OCI-LY1 (cell line): Measurements from ENCODE around the gene POLR3A.

Source experiments
- H2AFZ ChIP-seq: fragments of 200-600 bp; sonication (generic), shearing (Covaris generic); 2 replicates; pipeline ENCODE4 v1.6.0; 2014; ENCODE audit warnings: antibody characterized with exemption, mild to moderate bottlenecking, low read length
- H3F3A ChIP-seq: fragments of 200-600 bp; sonication (generic), shearing (Covaris generic); 2 replicates; pipeline ENCODE4 v1.6.0; 2014; ENCODE audit warnings: mild to moderate bottlenecking, antibody characterized with exemption, low read length, moderate library complexity; ENCODE audit not compliant: insufficient read depth
- H3K27ac ChIP-seq: fragments of 200-600 bp; sonication (generic); 2 replicates; pipeline ENCODE4 v1.5.1; 2014; ENCODE audit warnings: low read length, mixed run types, mild to moderate bottlenecking, low read depth; ENCODE audit not compliant: poor library complexity, severe bottlenecking
- H3K27me3 ChIP-seq: fragments of 200-600 bp; sonication (generic); 2 replicates; pipeline ENCODE4 v1.6.0; 2014; ENCODE audit warnings: antibody characterized with exemption, mild to moderate bottlenecking, low read length, moderate library complexity; ENCODE audit not compliant: insufficient read depth
- H3K36me3 ChIP-seq: fragments of 200-600 bp; sonication (generic); 2 replicates; pipeline ENCODE4 v1.6.1; 2014; ENCODE audit warnings: mild to moderate bottlenecking, antibody characterized with exemption, low read length, moderate library complexity, mixed read lengths; ENCODE audit not compliant: insufficient read depth
- H3K4me1 ChIP-seq: fragments of 200-600 bp; sonication (generic); 2 replicates; pipeline ENCODE4 v1.5.1; 2014; ENCODE audit warnings: mild to moderate bottlenecking, low read length, moderate library complexity; ENCODE audit not compliant: insufficient read depth, severe bottlenecking
- H3K4me2 ChIP-seq: fragments of 200-600 bp; sonication (generic), shearing (Covaris generic); 2 replicates; pipeline ENCODE4 v1.6.1; 2014; ENCODE audit warnings: low read length
- H3K4me3 ChIP-seq: fragments of 200-600 bp; sonication (generic); 2 replicates; pipeline ENCODE4 v1.5.1; 2014; ENCODE audit warnings: low read length, low read depth, mild to moderate bottlenecking, mixed read lengths; ENCODE audit not compliant: poor library complexity, severe bottlenecking
- H3K79me2 ChIP-seq: fragments of 200-600 bp; shearing (Covaris generic); 2 replicates; pipeline ENCODE4 v1.6.1; 2016; ENCODE audit warnings: mixed run types, low read length, mixed read lengths; ENCODE audit not compliant: insufficient read depth
- H3K9ac ChIP-seq: fragments of 200-600 bp; sonication (generic), shearing (Covaris generic); 2 replicates; pipeline ENCODE4 v1.6.1; 2014; ENCODE audit warnings: mild to moderate bottlenecking, low read length, mixed read lengths
- H3K9me2 ChIP-seq: fragments of 200-600 bp; sonication (generic), shearing (Covaris generic); 2 replicates; pipeline ENCODE4 v1.6.1; 2014; ENCODE audit warnings: low read depth, mild to moderate bottlenecking, low read length, mixed read lengths
- H3K9me3 ChIP-seq: fragments of 200-600 bp; shearing (Covaris generic); 2 replicates; pipeline ENCODE4 v1.6.1; 2014; ENCODE audit warnings: low read length, mixed read lengths
- H4K20me1 ChIP-seq: fragments of 200-600 bp; sonication (generic), shearing (Covaris generic); 2 replicates; pipeline ENCODE4 v1.6.0; 2016; ENCODE audit warnings: mild to moderate bottlenecking, low read length; ENCODE audit not compliant: insufficient read depth
- EZH2 ChIP-seq: fragments of 200-600 bp; sonication (generic), shearing (Covaris generic); IDR thresholded peaks from 2 replicates; pipeline ENCODE4 v1.8.0; 2017; ENCODE audit warnings: borderline replicate concordance, mixed run types, mild to moderate bottlenecking, antibody characterized with exemption, low read length, moderate library complexity, mixed read lengths
- TF ChIP-seq, protein P1 (sequence below): fragments of 200-600 bp; sonication (generic), shearing (Covaris generic); IDR thresholded peaks from 2 replicates; pipeline ENCODE4 v1.5.1; 2017; ENCODE audit warnings: mild to moderate bottlenecking, antibody characterized with exemption, low read length, moderate library complexity, mixed read lengths

Gene POLR3A

DNA sequence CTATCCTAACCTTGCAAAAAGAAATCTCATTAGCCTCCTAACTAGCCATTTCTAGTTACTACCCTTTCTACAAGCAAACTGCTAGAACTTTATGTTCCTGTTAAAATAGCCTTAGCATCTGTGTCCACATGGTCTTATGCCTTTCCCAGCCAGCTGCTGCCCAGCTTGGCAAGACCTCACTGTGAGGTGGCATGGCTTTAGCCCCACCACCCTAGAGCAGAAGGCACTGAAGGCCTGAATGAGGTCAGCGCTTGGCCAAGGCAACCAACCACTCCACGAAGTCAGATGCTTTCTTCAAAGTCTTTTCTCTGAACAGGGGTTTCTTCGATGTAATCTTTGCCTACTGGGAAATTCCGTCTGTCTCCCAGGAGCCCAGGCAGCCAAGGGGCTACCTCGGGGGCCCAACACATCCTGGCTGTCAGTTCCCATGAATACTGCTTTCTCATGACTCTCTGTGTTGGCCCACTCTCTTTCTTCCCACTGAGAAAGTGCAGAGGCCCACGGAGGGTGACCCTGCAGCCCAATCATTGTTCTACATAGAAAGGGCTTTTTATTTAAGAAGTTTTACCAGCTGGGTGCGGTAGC lies 41.6 kb downstream of the POLR3A start:
- Histone ChIP-seq H2AFZ (no peak overlapping the region), H3K4me2 (no peak overlapping the region), H3K27ac (no peak overlapping the region), H3K4me3 (no peak overlapping the region), H3F3A (no peaks in the 10 kb centered on the region), H3K9me2 (no peaks in the 10 kb centered on the region), H3K9me3 (no peaks in the 10 kb centered on the region), H3K36me3 (peaks cover 94% of the 10 kb centered on the region), H3K9ac (no peak overlapping the region), H3K4me1 (no peaks in the 10 kb centered on the region), H3K27me3 (no peaks in the 10 kb centered on the region), H4K20me1 (no peaks in the 10 kb centered on the region), H3K79me2 (no peaks in the 10 kb centered on the region)
- TF ChIP-seq EZH2, result no peak
- TF ChIP-seq, protein P1, sequence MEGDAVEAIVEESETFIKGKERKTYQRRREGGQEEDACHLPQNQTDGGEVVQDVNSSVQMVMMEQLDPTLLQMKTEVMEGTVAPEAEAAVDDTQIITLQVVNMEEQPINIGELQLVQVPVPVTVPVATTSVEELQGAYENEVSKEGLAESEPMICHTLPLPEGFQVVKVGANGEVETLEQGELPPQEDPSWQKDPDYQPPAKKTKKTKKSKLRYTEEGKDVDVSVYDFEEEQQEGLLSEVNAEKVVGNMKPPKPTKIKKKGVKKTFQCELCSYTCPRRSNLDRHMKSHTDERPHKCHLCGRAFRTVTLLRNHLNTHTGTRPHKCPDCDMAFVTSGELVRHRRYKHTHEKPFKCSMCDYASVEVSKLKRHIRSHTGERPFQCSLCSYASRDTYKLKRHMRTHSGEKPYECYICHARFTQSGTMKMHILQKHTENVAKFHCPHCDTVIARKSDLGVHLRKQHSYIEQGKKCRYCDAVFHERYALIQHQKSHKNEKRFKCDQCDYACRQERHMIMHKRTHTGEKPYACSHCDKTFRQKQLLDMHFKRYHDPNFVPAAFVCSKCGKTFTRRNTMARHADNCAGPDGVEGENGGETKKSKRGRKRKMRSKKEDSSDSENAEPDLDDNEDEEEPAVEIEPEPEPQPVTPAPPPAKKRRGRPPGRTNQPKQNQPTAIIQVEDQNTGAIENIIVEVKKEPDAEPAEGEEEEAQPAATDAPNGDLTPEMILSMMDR, result no peak

DNA sequence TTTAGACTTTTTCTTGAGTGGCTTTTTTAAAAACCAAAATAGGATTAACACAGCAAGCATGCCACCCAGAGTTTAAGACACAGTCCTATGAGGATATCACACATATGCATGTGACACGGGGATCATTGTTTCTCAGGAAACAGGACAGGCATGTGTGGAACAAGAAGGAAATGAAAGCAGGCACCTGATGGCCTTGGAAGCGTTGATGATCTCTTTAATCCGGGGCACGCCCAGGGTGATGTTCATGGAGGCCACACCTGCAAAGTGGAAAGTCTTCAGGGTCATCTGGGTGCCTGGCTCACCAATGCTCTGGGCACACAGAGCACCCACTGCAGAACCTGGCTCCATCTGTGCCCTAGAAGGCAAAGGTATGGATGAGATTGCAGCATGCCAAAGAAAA lies 44.3 kb downstream of the POLR3A start:
- no peaks in the 10 kb centered on the region for H3K27me3 ChIP-seq
- no peak overlapping the region for H3K4me3 ChIP-seq
- H3K9me3 ChIP-seq, result no peaks in the 10 kb centered on the region
- H3K9ac ChIP-seq, result no peak overlapping the region
- no peaks in the 10 kb centered on the region for H3F3A ChIP-seq
- no peak overlapping the region for H3K27ac ChIP-seq
- H3K36me3 ChIP-seq, result peaks cover 93% of the 10 kb centered on the region
- H4K20me1 ChIP-seq, result no peaks in the 10 kb centered on the region
- no peak for TF ChIP-seq EZH2
- TF ChIP-seq, protein P1, result no peak
- H3K4me1 ChIP-seq, result no peaks in the 10 kb centered on the region
- H3K9me2 ChIP-seq, result no peaks in the 10 kb centered on the region
- no peaks in the 10 kb centered on the region for H3K79me2 ChIP-seq
- H2AFZ ChIP-seq, result no peak overlapping the region
- no peak overlapping the region for H3K4me2 ChIP-seq

DNA sequence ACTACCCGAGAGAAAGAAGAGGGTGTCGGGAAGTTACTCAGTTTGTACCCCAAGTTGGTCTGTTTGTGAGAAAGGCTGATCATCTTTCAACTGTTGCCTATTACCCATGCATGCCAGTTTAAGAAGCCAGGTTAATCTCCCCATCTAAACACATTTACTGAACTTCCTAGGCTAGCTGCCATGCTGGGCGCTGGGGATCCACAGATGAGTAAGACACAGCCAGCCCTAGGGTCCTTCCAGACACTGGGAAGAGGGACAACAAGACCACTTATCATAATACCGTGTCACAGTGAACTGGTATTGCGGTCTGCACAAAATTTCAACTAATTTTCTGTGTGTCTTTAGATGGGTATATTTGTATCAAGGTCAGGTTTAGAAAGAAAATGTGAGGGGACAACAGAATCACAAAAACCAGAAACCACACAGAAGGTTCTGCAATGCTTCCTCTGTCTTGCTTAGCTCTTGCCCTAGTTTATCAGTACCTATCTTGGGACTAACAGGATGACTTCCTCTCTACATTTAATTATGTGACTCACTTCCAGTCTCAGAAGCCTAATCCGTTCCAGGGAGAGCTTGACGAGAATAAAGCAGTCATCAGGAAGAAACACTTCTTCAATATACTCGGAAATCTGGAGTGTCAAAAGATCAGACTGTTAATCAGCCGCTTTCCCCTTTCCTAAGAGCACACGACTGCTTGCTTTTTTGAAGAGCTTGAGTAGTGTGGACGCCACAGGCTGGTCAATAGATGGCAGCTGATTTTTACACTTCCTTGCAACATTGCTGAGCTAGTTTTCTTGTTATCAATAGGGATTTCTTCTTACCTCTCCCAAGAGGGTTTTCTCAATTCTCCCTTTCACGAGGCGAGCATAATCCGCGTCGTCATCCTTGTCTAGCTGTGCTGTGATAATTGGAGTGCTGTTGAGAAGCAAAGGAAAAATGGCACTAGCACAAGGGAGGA lies 45.7 kb downstream of the POLR3A start:
- Histone ChIP-seq H3K4me3 (no peak overlapping the region), H3K27me3 (no peaks in the 10 kb centered on the region), H3K36me3 (peaks cover 92% of the 10 kb centered on the region), H3F3A (no peaks in the 10 kb centered on the region), H3K9me2 (no peaks in the 10 kb centered on the region), H3K79me2 (no peaks in the 10 kb centered on the region), H3K27ac (no peak overlapping the region), H3K4me1 (no peaks in the 10 kb centered on the region), H3K4me2 (no peak overlapping the region), H3K9me3 (no peaks in the 10 kb centered on the region), H4K20me1 (no peaks in the 10 kb centered on the region), H3K9ac (no peak overlapping the region), H2AFZ (no peak overlapping the region)
- TF ChIP-seq, protein P1, result no peak
- TF ChIP-seq EZH2, result no peak
